HepG2 (cell line): ENCODE results near the gene INO80B. TPM values are rescaled to one million over a fixed set of nuclear protein-coding genes. Genes with fewer than 3 reads are reported as not detected.
A peak's percentile ranks its signal among the peaks of the same experiment; 100 is the strongest.

Experiments
- ARID2 ChIP-seq: sonication (generic); formaldehyde crosslinking; IDR thresholded peaks from 2 replicates; pipeline ENCODE4 v1.8.1; 2022; ENCODE audit warnings: mild to moderate bottlenecking, missing genetic modification reagents, borderline replicate concordance
- CBX2 ChIP-seq, 2 experiments: fragments of 200-600 bp in 1 of 2; sonication (generic); formaldehyde crosslinking in 1 of 2; IDR thresholded peaks; 2 replicates each; pipeline versions ENCODE4 v1.7.0 to v1.8.1; 2018 to 2022; ENCODE audit warnings: low read depth in 2 of 2, low read length in 1 of 2, mild to moderate bottlenecking in 1 of 2, missing genetic modification reagents in 1 of 2
- GATAD1 ChIP-seq: IDR thresholded peaks from 2 replicates; pipeline ENCODE4 v1.6.1; 2016; ENCODE audit warnings: missing genetic modification reagents, missing compliant biosample characterization
- GATAD2A ChIP-seq: IDR thresholded peaks from 2 replicates; pipeline ENCODE4 v1.6.1; 2016
- JARID2 ChIP-seq: sonication (generic); formaldehyde crosslinking; IDR thresholded peaks from 2 replicates; pipeline ENCODE4 v1.8.1; 2023; ENCODE audit warnings: missing genetic modification reagents, inconsistent platforms; ENCODE audit not compliant: insufficient replicate concordance
- PHF8 ChIP-seq: sonication (generic); formaldehyde crosslinking; IDR thresholded peaks from 2 replicates; pipeline ENCODE4 v1.5.0; 2020; ENCODE audit warnings: missing genetic modification reagents
- SCMH1 ChIP-seq: sonication (generic); formaldehyde crosslinking; IDR thresholded peaks from 2 replicates; pipeline ENCODE4 v1.9.0; 2021; ENCODE audit warnings: missing genetic modification reagents, mild to moderate bottlenecking, borderline replicate concordance
- TBX3 ChIP-seq: fragments of 450-650 bp; IDR thresholded peaks from 2 replicates; pipeline ENCODE4 v1.6.1; 2017; ENCODE audit warnings: antibody characterized with exemption, mild to moderate bottlenecking, inconsistent platforms, borderline replicate concordance
- ZKSCAN5 ChIP-seq: sonication (generic); formaldehyde crosslinking; IDR thresholded peaks from 2 replicates; pipeline ENCODE4 v1.5.1; 2020; ENCODE audit warnings: mild to moderate bottlenecking, missing genetic modification reagents
- ZNF292 ChIP-seq: sonication (generic); formaldehyde crosslinking; IDR thresholded peaks from 2 replicates; pipeline ENCODE4 v1.8.1; 2022; ENCODE audit warnings: mild to moderate bottlenecking, low read depth, missing genetic modification reagents, borderline replicate concordance
- ZNF331 ChIP-seq: sonication (generic); formaldehyde crosslinking; IDR thresholded peaks from 2 replicates; pipeline ENCODE4 v1.4.0; 2020; ENCODE audit warnings: missing genetic modification reagents
- ZNF460 ChIP-seq: sonication (generic); formaldehyde crosslinking; IDR thresholded peaks from 2 replicates; pipeline ENCODE4 v1.5.1; 2020; ENCODE audit warnings: missing genetic modification reagents, mild to moderate bottlenecking, borderline replicate concordance
- ZNF510 ChIP-seq: sonication (generic); formaldehyde crosslinking; IDR thresholded peaks from 2 replicates; pipeline ENCODE4 v1.4.0; 2020; ENCODE audit warnings: low read depth, mild to moderate bottlenecking, missing genetic modification reagents
- polyA plus RNA-seq, 8 experiments: library from polyadenylated mRNA; depleted of rRNA in 3 of 8; stranded (reverse) in 7 of 8; unstranded in 1 of 8; fragments of >200 nt; fragmentation: Illumina TruSeq in 4 of 8; extraction: Trizol in 4 of 8; gene quantifications; 2 replicates each; pipeline versions ENCODE4 v1.2.1 to v1.2.3, GENCODE V29; 2011 to 2016; ENCODE audit warnings: low read depth in 4 of 8, missing spikeins in 1 of 8, mixed read lengths in 1 of 8; ENCODE audit not compliant: insufficient read depth in 1 of 8
- total RNA-seq, 5 experiments: library from RNA; depleted of rRNA; stranded (reverse); fragments of >200 nt; fragmentation: Illumina TruSeq; extraction: Trizol; gene quantifications; 2 replicates each; pipeline ENCODE4 v1.2.3, GENCODE V29; 2016; ENCODE audit warnings: low read depth in 1 of 5
- TF ChIP-seq, protein P1 (sequence below): sonication (generic); formaldehyde crosslinking; IDR thresholded peaks from 2 replicates; pipeline ENCODE4 v1.5.1; 2020; ENCODE audit warnings: mild to moderate bottlenecking, missing genetic modification reagents, moderate library complexity
- TF ChIP-seq, protein P2 (sequence below): sonication (generic); formaldehyde crosslinking; conservative IDR thresholded peaks from 2 replicates; pipeline ENCODE4 v1.4.0; 2020; ENCODE audit warnings: mild to moderate bottlenecking, missing genetic modification reagents, moderate library complexity
- TF ChIP-seq, protein P3 (sequence below): sonication (generic); formaldehyde crosslinking; IDR thresholded peaks from 2 replicates; pipeline ENCODE4 v1.4.0; 2020; ENCODE audit warnings: missing genetic modification reagents, borderline replicate concordance

INO80B gene
- total and polyA plus RNA-seq, 2 of the 13 experiments (the other 11 are each of a cell fraction or from before 2014, with no cell fraction given), result 6.2 to 14.5 TPM

DNA sequence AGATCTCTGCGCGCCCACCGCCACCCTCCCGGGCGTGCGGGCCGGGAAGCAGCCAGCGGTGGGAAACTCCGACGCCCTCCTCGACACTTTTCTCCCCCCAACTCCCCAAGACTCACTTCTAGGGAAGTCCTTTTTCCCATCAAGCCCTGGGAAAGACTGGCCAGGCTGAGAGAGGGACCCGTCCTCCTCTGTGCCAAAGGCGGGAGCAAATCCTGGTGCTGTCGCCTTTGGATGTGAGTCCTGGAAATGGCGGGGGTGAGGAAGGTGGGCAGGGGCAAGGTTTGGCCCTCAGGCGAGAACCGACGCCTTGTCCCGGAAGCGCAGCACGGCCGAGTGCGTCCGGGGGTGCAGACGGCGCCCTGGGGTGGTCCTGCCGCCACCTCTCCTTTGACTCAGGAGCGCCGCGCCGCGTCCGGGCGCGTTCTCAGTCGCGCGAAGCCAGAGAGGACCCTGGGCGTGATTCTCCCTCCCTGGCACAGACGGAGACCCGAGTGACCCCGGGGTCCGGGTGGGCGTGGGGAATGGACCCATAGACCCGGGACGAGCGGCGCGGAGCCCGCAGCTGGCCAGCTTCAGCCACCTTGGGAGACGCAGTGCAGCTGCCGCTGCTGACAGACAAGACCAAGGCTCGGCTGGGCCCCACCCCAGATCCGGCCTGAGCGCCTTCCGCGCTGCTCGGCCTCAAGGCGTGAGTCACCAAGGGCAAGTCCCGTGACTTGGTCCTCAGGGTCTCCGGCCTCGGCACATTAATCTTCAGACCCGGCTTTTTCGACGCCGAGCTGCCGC is 48.0 kb downstream of the INO80B start (continued):
- TF ChIP-seq, protein P1, sequence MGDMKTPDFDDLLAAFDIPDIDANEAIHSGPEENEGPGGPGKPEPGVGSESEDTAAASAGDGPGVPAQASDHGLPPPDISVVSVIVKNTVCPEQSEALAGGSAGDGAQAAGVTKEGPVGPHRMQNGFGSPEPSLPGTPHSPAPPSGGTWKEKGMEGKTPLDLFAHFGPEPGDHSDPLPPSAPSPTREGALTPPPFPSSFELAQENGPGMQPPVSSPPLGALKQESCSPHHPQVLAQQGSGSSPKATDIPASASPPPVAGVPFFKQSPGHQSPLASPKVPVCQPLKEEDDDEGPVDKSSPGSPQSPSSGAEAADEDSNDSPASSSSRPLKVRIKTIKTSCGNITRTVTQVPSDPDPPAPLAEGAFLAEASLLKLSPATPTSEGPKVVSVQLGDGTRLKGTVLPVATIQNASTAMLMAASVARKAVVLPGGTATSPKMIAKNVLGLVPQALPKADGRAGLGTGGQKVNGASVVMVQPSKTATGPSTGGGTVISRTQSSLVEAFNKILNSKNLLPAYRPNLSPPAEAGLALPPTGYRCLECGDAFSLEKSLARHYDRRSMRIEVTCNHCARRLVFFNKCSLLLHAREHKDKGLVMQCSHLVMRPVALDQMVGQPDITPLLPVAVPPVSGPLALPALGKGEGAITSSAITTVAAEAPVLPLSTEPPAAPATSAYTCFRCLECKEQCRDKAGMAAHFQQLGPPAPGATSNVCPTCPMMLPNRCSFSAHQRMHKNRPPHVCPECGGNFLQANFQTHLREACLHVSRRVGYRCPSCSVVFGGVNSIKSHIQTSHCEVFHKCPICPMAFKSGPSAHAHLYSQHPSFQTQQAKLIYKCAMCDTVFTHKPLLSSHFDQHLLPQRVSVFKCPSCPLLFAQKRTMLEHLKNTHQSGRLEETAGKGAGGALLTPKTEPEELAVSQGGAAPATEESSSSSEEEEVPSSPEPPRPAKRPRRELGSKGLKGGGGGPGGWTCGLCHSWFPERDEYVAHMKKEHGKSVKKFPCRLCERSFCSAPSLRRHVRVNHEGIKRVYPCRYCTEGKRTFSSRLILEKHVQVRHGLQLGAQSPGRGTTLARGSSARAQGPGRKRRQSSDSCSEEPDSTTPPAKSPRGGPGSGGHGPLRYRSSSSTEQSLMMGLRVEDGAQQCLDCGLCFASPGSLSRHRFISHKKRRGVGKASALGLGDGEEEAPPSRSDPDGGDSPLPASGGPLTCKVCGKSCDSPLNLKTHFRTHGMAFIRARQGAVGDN (CRISPR knock-in tag), result peak; percentile 92
- peak; percentile 69 for TF ChIP-seq GATAD2A (CRISPR knock-in tag)
- TF ChIP-seq, protein P2, sequence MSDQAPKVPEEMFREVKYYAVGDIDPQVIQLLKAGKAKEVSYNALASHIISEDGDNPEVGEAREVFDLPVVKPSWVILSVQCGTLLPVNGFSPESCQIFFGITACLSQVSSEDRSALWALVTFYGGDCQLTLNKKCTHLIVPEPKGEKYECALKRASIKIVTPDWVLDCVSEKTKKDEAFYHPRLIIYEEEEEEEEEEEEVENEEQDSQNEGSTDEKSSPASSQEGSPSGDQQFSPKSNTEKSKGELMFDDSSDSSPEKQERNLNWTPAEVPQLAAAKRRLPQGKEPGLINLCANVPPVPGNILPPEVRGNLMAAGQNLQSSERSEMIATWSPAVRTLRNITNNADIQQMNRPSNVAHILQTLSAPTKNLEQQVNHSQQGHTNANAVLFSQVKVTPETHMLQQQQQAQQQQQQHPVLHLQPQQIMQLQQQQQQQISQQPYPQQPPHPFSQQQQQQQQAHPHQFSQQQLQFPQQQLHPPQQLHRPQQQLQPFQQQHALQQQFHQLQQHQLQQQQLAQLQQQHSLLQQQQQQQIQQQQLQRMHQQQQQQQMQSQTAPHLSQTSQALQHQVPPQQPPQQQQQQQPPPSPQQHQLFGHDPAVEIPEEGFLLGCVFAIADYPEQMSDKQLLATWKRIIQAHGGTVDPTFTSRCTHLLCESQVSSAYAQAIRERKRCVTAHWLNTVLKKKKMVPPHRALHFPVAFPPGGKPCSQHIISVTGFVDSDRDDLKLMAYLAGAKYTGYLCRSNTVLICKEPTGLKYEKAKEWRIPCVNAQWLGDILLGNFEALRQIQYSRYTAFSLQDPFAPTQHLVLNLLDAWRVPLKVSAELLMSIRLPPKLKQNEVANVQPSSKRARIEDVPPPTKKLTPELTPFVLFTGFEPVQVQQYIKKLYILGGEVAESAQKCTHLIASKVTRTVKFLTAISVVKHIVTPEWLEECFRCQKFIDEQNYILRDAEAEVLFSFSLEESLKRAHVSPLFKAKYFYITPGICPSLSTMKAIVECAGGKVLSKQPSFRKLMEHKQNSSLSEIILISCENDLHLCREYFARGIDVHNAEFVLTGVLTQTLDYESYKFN (CRISPR knock-in tag), result peak; percentile 73; the same call in 1 of the 2 replicates
- TF ChIP-seq ZKSCAN5 (CRISPR knock-in tag), result peak; percentile 50; the same call in 1 of the 2 replicates
- TF ChIP-seq ARID2, result peak; percentile 92
- TF ChIP-seq PHF8 (CRISPR knock-in tag), result peak; percentile 57
- no peak for TF ChIP-seq CBX2 (IDR thresholded peaks at IDR 0.05; ENCODE audit: low read depth, low read length)
- no peak for TF ChIP-seq CBX2 (CRISPR knock-in tag; IDR thresholded peaks at IDR 0.05; ENCODE audit: low read depth)
- TF ChIP-seq ZNF460 (CRISPR knock-in tag), result no peak; the same call in 1 of the 2 replicates
- peak; percentile 30; the same call in 1 of the 2 replicates for TF ChIP-seq TBX3
- TF ChIP-seq ZNF292, result peak; percentile 54
- TF ChIP-seq SCMH1 (CRISPR knock-in tag), result no peak
- 0 out of 2 replicates have a peak, but pooled peaks have one; percentile 39 for TF ChIP-seq ZNF331 (CRISPR knock-in tag)
- TF ChIP-seq, protein P3, sequence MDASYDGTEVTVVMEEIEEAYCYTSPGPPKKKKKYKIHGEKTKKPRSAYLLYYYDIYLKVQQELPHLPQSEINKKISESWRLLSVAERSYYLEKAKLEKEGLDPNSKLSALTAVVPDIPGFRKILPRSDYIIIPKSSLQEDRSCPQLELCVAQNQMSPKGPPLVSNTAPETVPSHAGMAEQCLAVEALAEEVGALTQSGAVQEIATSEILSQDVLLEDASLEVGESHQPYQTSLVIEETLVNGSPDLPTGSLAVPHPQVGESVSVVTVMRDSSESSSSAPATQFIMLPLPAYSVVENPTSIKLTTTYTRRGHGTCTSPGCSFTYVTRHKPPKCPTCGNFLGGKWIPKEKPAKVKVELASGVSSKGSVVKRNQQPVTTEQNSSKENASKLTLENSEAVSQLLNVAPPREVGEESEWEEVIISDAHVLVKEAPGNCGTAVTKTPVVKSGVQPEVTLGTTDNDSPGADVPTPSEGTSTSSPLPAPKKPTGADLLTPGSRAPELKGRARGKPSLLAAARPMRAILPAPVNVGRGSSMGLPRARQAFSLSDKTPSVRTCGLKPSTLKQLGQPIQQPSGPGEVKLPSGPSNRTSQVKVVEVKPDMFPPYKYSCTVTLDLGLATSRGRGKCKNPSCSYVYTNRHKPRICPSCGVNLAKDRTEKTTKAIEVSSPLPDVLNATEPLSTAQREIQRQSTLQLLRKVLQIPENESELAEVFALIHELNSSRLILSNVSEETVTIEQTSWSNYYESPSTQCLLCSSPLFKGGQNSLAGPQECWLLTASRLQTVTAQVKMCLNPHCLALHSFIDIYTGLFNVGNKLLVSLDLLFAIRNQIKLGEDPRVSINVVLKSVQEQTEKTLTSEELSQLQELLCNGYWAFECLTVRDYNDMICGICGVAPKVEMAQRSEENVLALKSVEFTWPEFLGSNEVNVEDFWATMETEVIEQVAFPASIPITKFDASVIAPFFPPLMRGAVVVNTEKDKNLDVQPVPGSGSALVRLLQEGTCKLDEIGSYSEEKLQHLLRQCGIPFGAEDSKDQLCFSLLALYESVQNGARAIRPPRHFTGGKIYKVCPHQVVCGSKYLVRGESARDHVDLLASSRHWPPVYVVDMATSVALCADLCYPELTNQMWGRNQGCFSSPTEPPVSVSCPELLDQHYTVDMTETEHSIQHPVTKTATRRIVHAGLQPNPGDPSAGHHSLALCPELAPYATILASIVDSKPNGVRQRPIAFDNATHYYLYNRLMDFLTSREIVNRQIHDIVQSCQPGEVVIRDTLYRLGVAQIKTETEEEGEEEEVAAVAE (CRISPR knock-in tag), result no peak
- TF ChIP-seq JARID2 (CRISPR knock-in tag), result no peak
- peak; percentile 81 for TF ChIP-seq GATAD1 (CRISPR knock-in tag)
- TF ChIP-seq ZNF510 (CRISPR knock-in tag), result no peak
